OCI-LY3 (cell line): ENCODE data around the gene OR52K1.

Experiments
- H2AFZ ChIP-seq: fragments of 200-600, 300-600 bp; shearing (Covaris generic); 2 replicates; pipeline ENCODE4 v1.6.0; 2014; ENCODE audit warnings: antibody characterized with exemption, low read depth, low read length
- H3K27ac ChIP-seq: fragments of 200-600, 300-600 bp; sonication (generic); 2 replicates; pipeline ENCODE4 v1.5.1; 2014; ENCODE audit warnings: mild to moderate bottlenecking, low read length, moderate library complexity, mixed read lengths
- H3K27me3 ChIP-seq: fragments of 200-600, 300-600 bp; sonication (generic); 2 replicates; pipeline ENCODE4 v1.6.1; 2014; ENCODE audit warnings: low read depth, low read length, mixed read lengths
- H3K36me3 ChIP-seq: fragments of 200-600, 300-600 bp; sonication (generic); replicated peaks from 2 replicates; pipeline ENCODE3; 2014; ENCODE audit warnings: low read depth, low read length, mixed read lengths
- H3K4me1 ChIP-seq: fragments of 300-600, 200-600 bp; sonication (generic); 2 replicates; pipeline ENCODE4 v1.6.1; 2014; ENCODE audit warnings: low read length, mixed read lengths
- H3K4me2 ChIP-seq: fragments of 200-600, 300-600 bp; sonication (generic); 2 replicates; pipeline ENCODE4 v1.6.1; 2014; ENCODE audit warnings: low read length, mixed read lengths
- H3K4me3 ChIP-seq: fragments of 300-600, 200-600 bp; sonication (generic); 2 replicates; pipeline ENCODE4 v1.5.1; 2014; ENCODE audit warnings: antibody characterized with exemption, mild to moderate bottlenecking, low read length, moderate library complexity
- H3K79me2 ChIP-seq: fragments of 300-600, 200-600 bp; shearing (Covaris generic); 2 replicates; pipeline ENCODE4 v1.6.1; 2014; ENCODE audit warnings: mild to moderate bottlenecking, low read length, mixed read lengths
- H3K9ac ChIP-seq: fragments of 300-600, 200-600 bp; shearing (Covaris generic); 2 replicates; pipeline ENCODE4 v1.6.0; 2014; ENCODE audit warnings: mild to moderate bottlenecking, low read length, moderate library complexity
- H3K9me3 ChIP-seq: fragments of 200-600, 300-600 bp; shearing (Covaris generic); 2 replicates; pipeline ENCODE4 v1.6.1; 2014; ENCODE audit warnings: low read length, mixed read lengths; ENCODE audit not compliant: insufficient read depth
- H4K20me1 ChIP-seq: fragments of 200-600, 300-600 bp; sonication (generic); 2 replicates; pipeline ENCODE4 v1.6.1; 2016; ENCODE audit warnings: low read length, mixed read lengths; ENCODE audit not compliant: insufficient read depth
- CTCF ChIP-seq: fragments of 200-600, 300-600 bp; sonication (generic); IDR thresholded peaks from 2 replicates; pipeline ENCODE4 v1.5.1; 2014; ENCODE audit warnings: antibody characterized with exemption, low read length, low read depth
- EZH2phosphoT487 ChIP-seq: fragments of 200-600 bp; shearing (Covaris generic); IDR thresholded peaks from 2 replicates; pipeline ENCODE4 v1.6.1; 2018; ENCODE audit warnings: antibody characterized with exemption, mixed run types, low read depth

OR52K1 gene

GRCh38 chr11:4496557-4497248 lies 14.3 kb downstream of the OR52K1 start:
- Histone ChIP-seq H3K4me1 (peaks cover 5% of the 10 kb centered on the region; the same call in 1 of the 2 replicates), H3K9me3 (no peaks in the 10 kb centered on the region), H3K27me3 (peaks cover 27% of the 10 kb centered on the region), H3K36me3 (no peaks in the 10 kb centered on the region), H3K4me2 (no peak overlapping the region), H3K27ac (no peak overlapping the region), H3K9ac (no peak overlapping the region), H3K4me3 (no peak overlapping the region), H4K20me1 (no peaks in the 10 kb centered on the region), H3K79me2 (no peaks in the 10 kb centered on the region), H2AFZ (no peak overlapping the region)
- TF ChIP-seq EZH2phosphoT487 (no peak), CTCF (no peak)

GRCh38 chr11:4508886-4509285 lies 26.4 kb downstream of the OR52K1 start:
- H2AFZ ChIP-seq = no peak overlapping the region
- TF ChIP-seq EZH2phosphoT487 (no peak), CTCF (no peak)

GRCh38 chr11:4511282-4512245 lies 29.1 kb downstream of the OR52K1 start:
- no peak for TF ChIP-seq CTCF
- no peak for TF ChIP-seq EZH2phosphoT487
- H3K36me3 ChIP-seq = no peaks in the 10 kb centered on the region
- H3K9ac ChIP-seq = no peak overlapping the region
- H3K27ac ChIP-seq = no peak overlapping the region
- H3K4me3 ChIP-seq = no peak overlapping the region
- H3K4me1 ChIP-seq = no peaks in the 10 kb centered on the region
- no peaks in the 10 kb centered on the region for H4K20me1 ChIP-seq
- H2AFZ ChIP-seq = no peak overlapping the region
- no peaks in the 10 kb centered on the region for H3K9me3 ChIP-seq
- H3K27me3 ChIP-seq = peaks cover 6% of the 10 kb centered on the region; the same call in 1 of the 2 replicates
- H3K79me2 ChIP-seq = no peaks in the 10 kb centered on the region
- H3K4me2 ChIP-seq = no peak overlapping the region

More at GRCh38 chr11:4508886-4509285, 26.4 kb downstream of the OR52K1 start:
- no peak overlapping the region for H3K4me3 ChIP-seq
- no peaks in the 10 kb centered on the region for H4K20me1 ChIP-seq
- no peaks in the 10 kb centered on the region for H3K79me2 ChIP-seq
- no peaks in the 10 kb centered on the region for H3K36me3 ChIP-seq
- H3K27me3 ChIP-seq = peaks cover 6% of the 10 kb centered on the region; the same call in 1 of the 2 replicates
- no peaks in the 10 kb centered on the region for H3K9me3 ChIP-seq
- no peak overlapping the region for H3K9ac ChIP-seq
- H3K27ac ChIP-seq = no peak overlapping the region
- H3K4me1 ChIP-seq = no peaks in the 10 kb centered on the region
- H3K4me2 ChIP-seq = no peak overlapping the region

GRCh38 chr11:4514196-4514595 lies 31.8 kb downstream of the OR52K1 start:
- no peaks in the 10 kb centered on the region for H4K20me1 ChIP-seq
- no peaks in the 10 kb centered on the region for H3K9me3 ChIP-seq
- no peak overlapping the region for H3K4me3 ChIP-seq
- H2AFZ ChIP-seq = no peak overlapping the region
- no peak overlapping the region for H3K4me2 ChIP-seq
- H3K79me2 ChIP-seq = no peaks in the 10 kb centered on the region
- H3K9ac ChIP-seq = no peak overlapping the region
- TF ChIP-seq CTCF (no peak), EZH2phosphoT487 (no peak)
- H3K4me1 ChIP-seq = no peaks in the 10 kb centered on the region
- no peak overlapping the region for H3K27ac ChIP-seq
- peaks cover 13% of the 10 kb centered on the region; the same call in 1 of the 2 replicates for H3K27me3 ChIP-seq
- no peaks in the 10 kb centered on the region for H3K36me3 ChIP-seq
